Osteocyte (in vitro differentiated cells): ENCODE measurements around the gene KCNIP3. TPM values are rescaled to one million over a fixed set of nuclear protein-coding genes. Genes with fewer than 3 reads are reported as not detected.

Source experiments
- DNase-seq: peaks from one replicate; pipeline ENCODE4 v3.0.0; 2021; ENCODE audit warnings: mixed read lengths; ENCODE audit not compliant: unreplicated experiment; ENCODE audit errors: extremely low spot score
- H3K27ac Mint-ChIP-seq: one replicate; pipeline ENCODE4 v1.8.0; 2021; ENCODE audit warnings: mild to moderate bottlenecking, mixed read lengths; ENCODE audit not compliant: unreplicated experiment
- H3K27me3 Mint-ChIP-seq: one replicate; pipeline ENCODE4 v1.8.0; 2021; ENCODE audit warnings: mixed read lengths; ENCODE audit not compliant: unreplicated experiment
- H3K36me3 Mint-ChIP-seq: one replicate; pipeline ENCODE4 v1.8.0; 2021; ENCODE audit warnings: mixed read lengths; ENCODE audit not compliant: unreplicated experiment
- H3K4me1 Mint-ChIP-seq: one replicate; pipeline ENCODE4 v1.8.0; 2021; ENCODE audit warnings: mixed read lengths; ENCODE audit not compliant: unreplicated experiment
- H3K4me3 Mint-ChIP-seq: one replicate; pipeline ENCODE4 v1.8.0; 2021; ENCODE audit warnings: mild to moderate bottlenecking, moderate library complexity, mixed read lengths; ENCODE audit not compliant: unreplicated experiment
- H3K9me3 Mint-ChIP-seq: one replicate; pipeline ENCODE4 v1.8.0; 2021; ENCODE audit warnings: mixed read lengths; ENCODE audit not compliant: unreplicated experiment
- CTCF ChIP-seq: fragments of 200-600 bp; sonication (generic); IDR thresholded peaks from 2 replicates; pipeline ENCODE4 v1.5.0; 2021; ENCODE audit warnings: antibody characterized with exemption, mild to moderate bottlenecking, moderate library complexity
- total RNA-seq: library from RNA; stranded (reverse); gene quantifications from 2 replicates; pipeline ENCODE4 v1.2.1, GENCODE V29; 2021

The KCNIP3 gene
- total RNA-seq, 1 donor from 2014 or later: 1.4 TPM

- TF ChIP-seq CTCF: no peak
- Mint-ChIP-seq H3K4me3 (no peak overlapping the region), H3K27me3 (peaks cover 40% of the 10 kb centered on the region), H3K36me3 (no peaks in the 10 kb centered on the region), H3K27ac (no peak overlapping the region), H3K4me1 (no peaks in the 10 kb centered on the region), H3K9me3 (peaks cover 6% of the 10 kb centered on the region)
- DNase-seq: no peak
These were observed 69.4 kb downstream of the KCNIP3 start for GRCh38 chr2:95366514-95366913.

GRCh38 chr2:95372216-95372829, 75.2 kb downstream of the KCNIP3 start:
- peaks cover 6% of the 10 kb centered on the region for H3K9me3 Mint-ChIP-seq
- peaks cover 24% of the 10 kb centered on the region for H3K27me3 Mint-ChIP-seq
- H3K27ac Mint-ChIP-seq: no peak overlapping the region
- no peak for TF ChIP-seq CTCF
- no peaks in the 10 kb centered on the region for H3K4me1 Mint-ChIP-seq
- no peaks in the 10 kb centered on the region for H3K36me3 Mint-ChIP-seq
- DNase-seq: no peak
- no peak overlapping the region for H3K4me3 Mint-ChIP-seq

- peaks cover 6% of the 10 kb centered on the region for H3K9me3 Mint-ChIP-seq
- no peak for TF ChIP-seq CTCF
- no peak overlapping the region for H3K27ac Mint-ChIP-seq
- H3K4me3 Mint-ChIP-seq: no peak overlapping the region
- H3K27me3 Mint-ChIP-seq: peaks cover 22% of the 10 kb centered on the region
- no peak for DNase-seq
- H3K36me3 Mint-ChIP-seq: no peaks in the 10 kb centered on the region
- H3K4me1 Mint-ChIP-seq: no peaks in the 10 kb centered on the region
These were observed 75.7 kb downstream of the KCNIP3 start for GRCh38 chr2:95372845-95373244.

- no peaks in the 10 kb centered on the region for H3K4me1 Mint-ChIP-seq
- no peak overlapping the region for H3K4me3 Mint-ChIP-seq
- peaks cover 14% of the 10 kb centered on the region for H3K27me3 Mint-ChIP-seq
- TF ChIP-seq CTCF: no peak
- no peak for DNase-seq
- peaks cover 6% of the 10 kb centered on the region for H3K9me3 Mint-ChIP-seq
- no peaks in the 10 kb centered on the region for H3K36me3 Mint-ChIP-seq
- no peak overlapping the region for H3K27ac Mint-ChIP-seq
These were observed 76.9 kb downstream of the KCNIP3 start for GRCh38 chr2:95374029-95374428.

- no peak for TF ChIP-seq CTCF
- Mint-ChIP-seq H3K27ac (no peak overlapping the region), H3K9me3 (peaks cover 6% of the 10 kb centered on the region), H3K36me3 (no peaks in the 10 kb centered on the region), H3K27me3 (peaks cover 10% of the 10 kb centered on the region), H3K4me3 (no peak overlapping the region), H3K4me1 (no peaks in the 10 kb centered on the region)
- no peak for DNase-seq
These were observed 77.3 kb downstream of the KCNIP3 start for GRCh38 chr2:95374451-95374920.
